GM19099 (cell line): Measurements from ENCODE around the gene LFNG.

Source experiments
- POLR2A ChIP-seq: IDR thresholded peaks from 3 replicates; pipeline ENCODE4 v1.6.1; 2011; ENCODE audit warnings: low read depth; ENCODE audit not compliant: insufficient read length; ENCODE audit errors: extremely low read depth

LFNG gene

DNA sequence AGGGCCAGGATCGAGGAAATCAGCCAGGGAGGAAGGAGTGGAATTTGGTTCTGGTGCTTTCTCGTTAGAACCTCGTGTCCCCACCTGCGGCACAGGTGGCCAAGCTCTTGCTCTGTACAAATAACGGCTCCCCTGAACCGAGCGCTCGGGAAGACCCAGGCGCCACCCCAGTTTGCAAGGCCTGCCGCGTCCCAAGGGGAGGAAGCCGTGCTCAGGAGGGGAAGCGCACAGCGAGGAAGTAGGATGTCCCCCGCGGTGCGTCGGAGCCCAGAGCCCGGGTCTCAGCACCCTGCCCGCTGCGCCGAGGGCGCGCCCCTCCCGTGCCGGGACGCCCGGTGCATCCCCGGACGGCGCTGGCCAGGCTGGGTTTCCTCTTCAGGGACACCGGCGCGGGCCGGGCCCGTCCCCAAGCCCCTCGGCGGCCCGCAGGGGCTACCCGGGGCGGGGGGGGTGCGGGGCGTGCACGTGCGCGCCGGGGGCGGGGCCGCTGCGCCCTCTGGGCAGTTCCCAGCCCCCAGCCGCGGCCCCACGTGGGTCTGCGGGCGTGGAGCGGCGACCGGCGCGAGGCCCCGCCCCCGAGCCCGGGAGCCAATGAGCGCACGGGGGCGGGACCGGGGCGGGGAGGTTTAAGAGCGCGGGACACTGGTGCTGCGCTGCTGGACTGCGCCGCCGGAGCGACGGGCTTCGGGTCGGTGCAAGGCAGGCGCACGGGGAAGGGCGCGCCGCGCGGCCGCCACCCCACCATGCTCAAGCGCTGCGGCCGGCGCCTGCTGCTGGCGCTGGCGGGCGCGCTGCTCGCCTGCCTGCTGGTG is at the start of gene LFNG:
TSS of gene LFNG (plus strand) at position 656 of the 812 bp plus-strand sequence. CDS start at position 744, 88 bp downstream.
- peak; percentile 77 for TF ChIP-seq POLR2A

DNA sequence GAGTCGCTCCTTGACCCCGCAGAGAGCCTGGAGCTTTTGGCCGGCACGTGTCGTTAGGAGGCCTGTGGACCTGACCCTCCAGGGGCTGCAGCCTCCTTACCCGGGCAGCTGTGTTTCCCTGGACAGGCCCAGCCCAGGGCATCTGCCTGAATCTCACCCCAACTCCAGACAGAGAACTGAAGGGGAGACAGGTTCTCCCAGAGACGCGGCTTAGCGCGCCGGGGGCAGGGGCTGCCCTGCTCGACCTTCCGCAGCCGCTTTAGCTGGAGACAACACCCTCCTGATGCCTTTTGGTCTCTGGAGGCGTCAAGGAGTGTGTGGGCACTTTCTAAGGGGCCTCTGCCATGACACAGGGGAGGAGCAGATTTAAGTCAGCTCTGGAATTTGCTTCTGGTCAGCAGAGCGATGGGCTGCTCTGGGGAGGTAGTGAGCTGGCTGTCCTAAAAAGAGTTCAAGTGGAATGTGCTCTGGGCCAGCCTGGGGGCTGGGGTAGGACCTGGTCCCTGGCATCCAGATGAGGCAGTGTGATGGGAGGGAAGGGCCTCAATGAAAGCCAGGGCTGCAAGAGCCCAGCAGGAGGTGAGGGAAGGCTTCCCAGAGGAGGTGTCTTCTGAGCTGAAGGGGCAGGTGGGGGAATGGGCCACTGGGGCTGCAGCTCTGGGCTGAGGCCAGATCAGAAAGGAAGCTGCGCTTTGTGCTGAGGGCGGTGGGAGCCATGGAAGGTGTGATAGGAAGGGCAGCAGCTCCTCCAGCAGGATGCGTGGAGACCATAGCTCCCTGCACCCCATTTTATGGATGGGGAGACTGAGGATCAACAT is 49.2 kb upstream of the LFNG start:
- TF ChIP-seq POLR2A = no peak

DNA sequence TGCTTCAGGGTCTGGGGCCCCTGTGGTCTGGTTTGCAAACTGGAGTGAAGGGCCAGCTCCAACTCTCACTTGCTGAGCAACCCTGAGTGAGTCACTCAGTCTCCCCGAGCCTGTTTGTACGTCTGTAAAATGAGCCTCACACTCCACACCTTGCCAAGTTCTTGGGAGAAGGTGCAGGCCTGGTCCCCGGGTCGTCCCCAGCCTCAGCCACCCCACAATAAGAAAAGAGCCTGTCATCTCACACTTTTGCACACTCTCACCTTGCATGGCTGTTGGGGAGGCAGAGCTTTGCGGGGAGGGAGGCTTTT is 48.6 kb upstream of the LFNG start:
- no peak for TF ChIP-seq POLR2A

DNA sequence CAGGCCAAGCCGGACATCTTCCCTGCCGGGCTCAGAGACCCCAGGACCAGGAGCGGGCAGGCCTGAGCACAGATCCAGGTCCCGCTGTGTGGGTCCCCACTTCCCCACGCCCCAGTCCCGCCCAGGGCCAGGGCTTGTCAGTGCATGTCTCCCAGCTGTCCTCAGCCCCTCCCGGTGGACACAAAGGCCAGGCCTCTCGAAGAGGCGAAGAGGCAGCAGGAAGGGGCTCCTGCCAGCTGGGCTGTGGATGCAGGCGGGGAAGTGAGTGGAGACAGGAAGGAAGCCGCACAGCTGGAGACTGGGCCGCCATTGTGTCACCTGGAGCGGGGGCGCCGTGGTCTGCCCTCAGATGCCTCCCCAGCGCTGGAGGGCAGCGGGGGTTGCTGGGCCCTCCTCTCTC is 48.2 kb upstream of the LFNG start:
- TF ChIP-seq POLR2A = no peak

- no peak for TF ChIP-seq POLR2A
These were observed 46.8 kb upstream of the LFNG start for GRCh38 chr7:2472739-2473138.

GRCh38 chr7:2473496-2474180 is 45.9 kb upstream of the LFNG start:
- no peak for TF ChIP-seq POLR2A

GRCh38 chr7:2474224-2474623 is 45.4 kb upstream of the LFNG start:
- no peak for TF ChIP-seq POLR2A

- no peak for TF ChIP-seq POLR2A
These were observed 44.5 kb upstream of the LFNG start for GRCh38 chr7:2474813-2475677.

DNA sequence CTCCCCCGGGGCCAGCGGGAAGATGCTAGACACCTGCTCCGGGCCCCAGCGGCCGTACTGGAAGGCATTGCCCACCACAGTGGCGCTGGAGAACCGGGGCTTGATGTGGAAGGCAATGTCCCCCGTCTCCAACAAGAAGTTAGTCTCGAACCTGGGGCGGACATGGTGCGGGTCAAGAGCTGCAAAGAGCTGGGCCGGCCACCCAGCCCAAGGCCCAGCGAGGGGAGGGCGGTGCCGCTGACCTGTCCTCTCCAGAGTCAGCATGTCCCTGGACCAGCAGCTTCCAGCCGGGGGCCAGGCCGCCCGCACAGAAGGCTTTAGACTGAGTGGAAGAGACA is 43.9 kb upstream of the LFNG start:
- no peak for TF ChIP-seq POLR2A

GRCh38 chr7:2476298-2476697 is 43.3 kb upstream of the LFNG start, which contains the start of gene GRIFIN:
GRIFIN (minus strand) TSS chr7:2476398; CDS start chr7:2476383, 15 bp downstream.
- no peak for TF ChIP-seq POLR2A

- TF ChIP-seq POLR2A = no peak
These were observed 42.7 kb upstream of the LFNG start for GRCh38 chr7:2476776-2477446.

DNA sequence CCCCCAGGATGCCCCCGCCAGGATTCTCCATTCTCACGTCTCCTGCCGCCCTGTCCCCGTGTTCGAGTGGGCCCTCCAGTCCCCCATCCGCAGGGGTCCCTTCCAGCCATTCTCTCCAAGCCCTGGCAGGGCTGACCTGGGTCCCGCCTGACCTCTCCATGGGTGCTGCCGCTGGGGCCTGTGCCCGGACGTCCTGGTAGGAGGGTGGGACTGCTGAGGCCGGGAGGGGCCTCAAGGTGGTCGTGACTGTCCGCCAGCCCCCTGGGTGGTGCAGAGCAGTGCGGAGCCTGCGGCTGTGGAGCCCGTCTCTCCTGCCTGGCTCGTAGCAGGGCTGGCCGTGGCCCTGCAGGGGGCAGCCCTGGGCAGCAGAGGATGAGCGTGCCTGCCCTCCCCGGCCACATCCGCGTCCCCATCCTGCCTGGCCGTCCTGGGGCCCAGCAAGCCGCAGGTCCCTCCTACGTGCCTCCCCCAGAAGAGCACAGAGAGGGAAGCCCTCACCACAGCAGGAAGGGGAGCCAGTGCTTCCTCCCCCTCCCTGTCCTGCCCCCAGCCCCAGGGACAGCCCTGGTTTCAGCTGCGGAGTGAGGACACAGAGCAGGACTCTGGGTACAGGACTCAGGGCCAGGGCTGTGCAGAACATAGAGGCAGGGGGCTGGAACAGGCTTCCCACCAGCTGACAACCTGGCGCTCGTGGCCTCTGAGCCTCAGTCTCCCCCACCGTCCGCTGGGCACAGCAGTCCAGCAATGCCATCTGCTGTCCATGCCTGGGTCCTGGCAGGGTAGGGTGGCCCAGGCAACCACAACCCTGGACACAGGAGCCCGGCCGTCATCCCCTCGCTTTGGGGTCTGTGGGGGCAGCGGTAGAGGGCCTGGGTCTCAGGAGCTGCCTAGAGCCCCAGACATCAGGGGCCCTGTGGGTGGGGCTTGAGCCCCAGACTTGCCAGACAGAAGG is 41.9 kb upstream of the LFNG start:
- TF ChIP-seq POLR2A = no peak

DNA sequence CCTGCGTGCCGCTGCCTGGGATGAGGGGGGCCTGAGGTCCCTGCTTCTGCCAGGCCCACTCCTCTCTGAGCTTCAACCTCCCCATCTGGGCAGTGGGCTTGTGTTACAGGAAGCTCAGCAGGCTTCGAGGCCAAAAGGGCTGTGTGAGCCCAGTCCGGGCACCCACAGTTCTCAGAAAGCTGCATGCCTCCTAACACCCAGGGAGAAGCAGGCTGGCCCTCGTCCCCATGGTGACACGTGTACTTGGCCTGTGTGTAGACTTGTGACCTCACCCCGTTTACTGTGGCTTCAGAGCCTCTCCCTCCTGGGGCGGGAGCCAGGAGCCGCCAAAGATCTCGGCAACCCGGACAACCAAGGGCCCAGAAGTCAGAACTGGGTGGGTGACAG is 41.2 kb upstream of the LFNG start:
- no peak for TF ChIP-seq POLR2A
